Measurements from ENCODE around the gene PLEKHM1.
"Not testable (repeated sequence)": the region's sequence is repeated elsewhere in the genome, so short reads cannot be mapped to it uniquely, and the experiment has no call there.

The PLEKHM1 gene

DNA sequence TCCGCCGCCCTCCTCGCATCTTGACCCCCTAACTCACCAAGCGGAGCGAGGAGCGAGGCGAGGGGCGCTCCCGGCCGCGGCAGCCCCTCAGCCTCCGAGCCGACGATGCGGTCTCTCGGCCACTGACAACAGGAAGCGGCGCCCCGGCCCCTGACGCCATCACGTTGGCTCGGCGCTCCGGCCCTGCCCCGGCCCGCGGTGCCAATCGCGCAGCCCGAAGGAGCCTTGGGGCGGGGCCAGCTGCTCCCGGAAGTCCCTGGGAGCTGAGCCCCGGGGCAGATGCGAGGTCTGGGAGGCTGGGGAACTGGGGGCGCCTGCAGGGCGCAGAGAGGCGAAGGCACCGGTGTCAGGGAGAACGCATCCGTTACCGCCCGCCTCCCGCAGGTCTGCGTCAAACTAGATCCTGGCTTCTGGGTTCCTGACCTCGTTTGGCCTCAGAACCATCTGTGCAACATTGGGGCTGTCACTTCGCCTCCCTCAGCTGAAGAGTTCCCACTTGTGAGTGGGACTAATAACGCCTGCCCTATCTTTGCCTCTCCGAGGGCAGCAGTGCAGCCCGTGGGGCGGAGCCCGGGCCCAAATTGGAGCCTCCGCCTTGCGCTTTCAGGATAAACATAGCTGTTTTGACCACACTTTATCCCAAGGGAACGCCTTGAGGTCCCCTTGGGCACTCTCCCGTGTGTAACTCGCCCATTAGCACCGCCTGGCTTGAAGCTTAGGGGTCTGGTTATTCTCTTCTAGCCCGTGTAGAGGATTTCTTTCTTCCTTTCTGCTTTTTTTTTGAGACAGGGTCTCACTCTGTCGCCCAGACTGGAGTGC lies at the start of gene PLEKHM1:
Gene PLEKHM1, minus strand, starts transcription at position 107 of the 819 bp plus-strand sequence. CDS start 8,237 bp downstream, outside the sequence.
- H3K36me3 ChIP-seq (ENCODE audit: control insufficient read depth in 2 of 2, insufficient read depth in 2 of 2, low read length in 2 of 2); H3K27me3 ChIP-seq (ENCODE audit: control insufficient read depth in 2 of 2, insufficient read depth in 2 of 2, low read length in 2 of 2); H3K4me1 ChIP-seq (ENCODE audit: control insufficient read depth in 2 of 2, insufficient read depth in 2 of 2, low read length in 2 of 2); H3K9me3 ChIP-seq (ENCODE audit: control insufficient read depth in 2 of 2, low read length in 2 of 2): not testable (repeated sequence)
- peak within 1 kb of the TSS; percentile 76 to 79 for H3K27ac ChIP-seq (ENCODE audit: low read depth in 2 of 2, low read length in 2 of 2)
- peak within 1 kb of the TSS; percentile 64 to 69 for H3K4me3 ChIP-seq (ENCODE audit: low read length in 2 of 2)
- peak within 1 kb of the TSS; percentile 72 to 83 for H3K9ac ChIP-seq (ENCODE audit: low read depth in 1 of 2, low read length in 2 of 2)

DNA sequence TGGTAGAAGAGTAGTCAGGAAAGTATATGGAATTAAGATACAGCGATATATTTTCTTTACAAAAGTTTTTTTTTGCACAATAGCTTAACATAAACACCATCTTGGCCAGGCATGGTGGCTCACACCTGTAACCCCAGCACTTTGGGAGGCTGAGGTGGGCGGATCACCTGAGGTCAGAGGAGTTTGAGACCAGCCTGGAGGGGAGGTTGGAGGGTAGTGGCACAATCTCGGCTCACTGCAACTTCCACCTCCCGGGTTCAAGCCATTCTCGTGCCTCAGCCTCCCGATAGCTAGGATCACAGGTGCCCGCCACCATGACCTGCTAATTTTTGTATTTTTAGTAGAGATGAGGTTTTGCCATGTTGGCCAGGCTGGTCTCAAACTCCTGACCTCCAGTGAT lies 47.6 kb upstream of the PLEKHM1 start:
- not testable (repeated sequence) for H3K9ac ChIP-seq (ENCODE audit: low read depth in 1 of 2, low read length in 2 of 2); H3K27me3 ChIP-seq (ENCODE audit: control insufficient read depth in 2 of 2, insufficient read depth in 2 of 2, low read length in 2 of 2); H3K27ac ChIP-seq (ENCODE audit: low read depth in 2 of 2, low read length in 2 of 2); H3K4me1 ChIP-seq (ENCODE audit: control insufficient read depth in 2 of 2, insufficient read depth in 2 of 2, low read length in 2 of 2); H3K4me3 ChIP-seq (ENCODE audit: low read length in 2 of 2); H3K36me3 ChIP-seq (ENCODE audit: control insufficient read depth in 2 of 2, insufficient read depth in 2 of 2, low read length in 2 of 2); H3K9me3 ChIP-seq (ENCODE audit: control insufficient read depth in 2 of 2, low read length in 2 of 2)

- not testable (repeated sequence) for H3K36me3 ChIP-seq (ENCODE audit: control insufficient read depth in 2 of 2, insufficient read depth in 2 of 2, low read length in 2 of 2); H3K27ac ChIP-seq (ENCODE audit: low read depth in 2 of 2, low read length in 2 of 2); H3K9ac ChIP-seq (ENCODE audit: low read depth in 1 of 2, low read length in 2 of 2); H3K27me3 ChIP-seq (ENCODE audit: control insufficient read depth in 2 of 2, insufficient read depth in 2 of 2, low read length in 2 of 2); H3K4me1 ChIP-seq (ENCODE audit: control insufficient read depth in 2 of 2, insufficient read depth in 2 of 2, low read length in 2 of 2); H3K4me3 ChIP-seq (ENCODE audit: low read length in 2 of 2); H3K9me3 ChIP-seq (ENCODE audit: control insufficient read depth in 2 of 2, low read length in 2 of 2)
Observed at GRCh38 chr17:45506072-45506471, 15.6 kb upstream of the PLEKHM1 start.

DNA sequence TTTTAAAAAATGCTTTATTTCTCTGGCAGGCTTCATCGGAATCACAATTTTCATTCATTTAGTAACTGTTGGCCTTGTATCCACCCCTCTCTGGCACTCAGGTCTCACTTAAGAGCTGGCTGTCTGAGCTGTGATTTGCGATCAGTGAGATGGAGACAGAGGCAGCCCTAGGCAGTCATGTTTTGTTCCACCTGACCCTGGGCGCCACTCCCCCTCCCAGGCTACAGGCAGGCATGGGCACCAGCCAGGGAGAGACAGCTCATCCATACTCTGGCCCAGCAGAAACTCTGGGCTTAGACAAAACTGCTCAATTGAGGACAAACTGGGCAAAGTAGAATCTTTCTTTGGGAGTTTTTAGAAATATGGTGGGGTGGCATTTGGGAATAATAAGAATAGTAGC lies 14.7 kb upstream of the PLEKHM1 start:
- not testable (repeated sequence) for H3K9ac ChIP-seq (ENCODE audit: low read depth in 1 of 2, low read length in 2 of 2); H3K9me3 ChIP-seq (ENCODE audit: control insufficient read depth in 2 of 2, low read length in 2 of 2); H3K4me3 ChIP-seq (ENCODE audit: low read length in 2 of 2); H3K27me3 ChIP-seq (ENCODE audit: control insufficient read depth in 2 of 2, insufficient read depth in 2 of 2, low read length in 2 of 2); H3K4me1 ChIP-seq (ENCODE audit: control insufficient read depth in 2 of 2, insufficient read depth in 2 of 2, low read length in 2 of 2); H3K36me3 ChIP-seq (ENCODE audit: control insufficient read depth in 2 of 2, insufficient read depth in 2 of 2, low read length in 2 of 2); H3K27ac ChIP-seq (ENCODE audit: low read depth in 2 of 2, low read length in 2 of 2)

GRCh38 chr17:45501092-45501707 lies 10.7 kb upstream of the PLEKHM1 start:
- H3K9ac ChIP-seq (ENCODE audit: low read depth in 1 of 2, low read length in 2 of 2); H3K4me3 ChIP-seq (ENCODE audit: low read length in 2 of 2); H3K27me3 ChIP-seq (ENCODE audit: control insufficient read depth in 2 of 2, insufficient read depth in 2 of 2, low read length in 2 of 2): not testable (repeated sequence)

GRCh38 chr17:45500478-45500877 lies 10.0 kb upstream of the PLEKHM1 start:
- H3K4me3 ChIP-seq (ENCODE audit: low read length in 2 of 2); H3K4me1 ChIP-seq (ENCODE audit: control insufficient read depth in 2 of 2, insufficient read depth in 2 of 2, low read length in 2 of 2); H3K9me3 ChIP-seq (ENCODE audit: control insufficient read depth in 2 of 2, low read length in 2 of 2); H3K9ac ChIP-seq (ENCODE audit: low read depth in 1 of 2, low read length in 2 of 2); H3K36me3 ChIP-seq (ENCODE audit: control insufficient read depth in 2 of 2, insufficient read depth in 2 of 2, low read length in 2 of 2); H3K27ac ChIP-seq (ENCODE audit: low read depth in 2 of 2, low read length in 2 of 2); H3K27me3 ChIP-seq (ENCODE audit: control insufficient read depth in 2 of 2, insufficient read depth in 2 of 2, low read length in 2 of 2): not testable (repeated sequence)

More at GRCh38 chr17:45501092-45501707, 10.7 kb upstream of the PLEKHM1 start:
- H3K27ac ChIP-seq (ENCODE audit: low read depth in 2 of 2, low read length in 2 of 2); H3K36me3 ChIP-seq (ENCODE audit: control insufficient read depth in 2 of 2, insufficient read depth in 2 of 2, low read length in 2 of 2); H3K4me1 ChIP-seq (ENCODE audit: control insufficient read depth in 2 of 2, insufficient read depth in 2 of 2, low read length in 2 of 2); H3K9me3 ChIP-seq (ENCODE audit: control insufficient read depth in 2 of 2, low read length in 2 of 2): not testable (repeated sequence)

DNA sequence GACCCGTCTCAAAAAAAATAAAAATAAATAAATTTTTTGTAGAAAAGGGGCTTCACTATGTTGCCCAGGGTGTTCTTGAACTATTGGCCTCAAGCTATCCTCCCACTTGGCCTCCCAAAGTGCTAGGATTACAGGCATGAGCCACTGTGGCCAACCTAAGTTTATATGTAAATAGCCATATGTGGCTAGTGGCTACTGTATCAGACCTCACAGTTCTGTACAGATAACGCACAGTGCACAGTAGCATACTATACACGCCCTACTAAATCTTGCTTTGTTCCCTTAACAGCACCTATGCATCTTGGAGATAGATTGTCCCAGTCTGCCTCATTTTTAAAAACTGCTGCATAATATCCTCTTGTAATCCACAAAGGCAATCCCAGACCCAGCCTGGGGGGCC lies 8.7 kb upstream of the PLEKHM1 start:
- not testable (repeated sequence) for H3K4me1 ChIP-seq (ENCODE audit: control insufficient read depth in 2 of 2, insufficient read depth in 2 of 2, low read length in 2 of 2); H3K4me3 ChIP-seq (ENCODE audit: low read length in 2 of 2); H3K27me3 ChIP-seq (ENCODE audit: control insufficient read depth in 2 of 2, insufficient read depth in 2 of 2, low read length in 2 of 2); H3K36me3 ChIP-seq (ENCODE audit: control insufficient read depth in 2 of 2, insufficient read depth in 2 of 2, low read length in 2 of 2); H3K9me3 ChIP-seq (ENCODE audit: control insufficient read depth in 2 of 2, low read length in 2 of 2); H3K27ac ChIP-seq (ENCODE audit: low read depth in 2 of 2, low read length in 2 of 2); H3K9ac ChIP-seq (ENCODE audit: low read depth in 1 of 2, low read length in 2 of 2)

- not testable (repeated sequence) for H3K4me3 ChIP-seq (ENCODE audit: low read length in 2 of 2); H3K27me3 ChIP-seq (ENCODE audit: control insufficient read depth in 2 of 2, insufficient read depth in 2 of 2, low read length in 2 of 2); H3K9me3 ChIP-seq (ENCODE audit: control insufficient read depth in 2 of 2, low read length in 2 of 2); H3K27ac ChIP-seq (ENCODE audit: low read depth in 2 of 2, low read length in 2 of 2); H3K9ac ChIP-seq (ENCODE audit: low read depth in 1 of 2, low read length in 2 of 2); H3K36me3 ChIP-seq (ENCODE audit: control insufficient read depth in 2 of 2, insufficient read depth in 2 of 2, low read length in 2 of 2); H3K4me1 ChIP-seq (ENCODE audit: control insufficient read depth in 2 of 2, insufficient read depth in 2 of 2, low read length in 2 of 2)
Observed at GRCh38 chr17:45498377-45498776, 7.9 kb upstream of the PLEKHM1 start.

- H3K36me3 ChIP-seq (ENCODE audit: control insufficient read depth in 2 of 2, insufficient read depth in 2 of 2, low read length in 2 of 2); H3K27ac ChIP-seq (ENCODE audit: low read depth in 2 of 2, low read length in 2 of 2); H3K9ac ChIP-seq (ENCODE audit: low read depth in 1 of 2, low read length in 2 of 2); H3K4me1 ChIP-seq (ENCODE audit: control insufficient read depth in 2 of 2, insufficient read depth in 2 of 2, low read length in 2 of 2); H3K4me3 ChIP-seq (ENCODE audit: low read length in 2 of 2); H3K9me3 ChIP-seq (ENCODE audit: control insufficient read depth in 2 of 2, low read length in 2 of 2); H3K27me3 ChIP-seq (ENCODE audit: control insufficient read depth in 2 of 2, insufficient read depth in 2 of 2, low read length in 2 of 2): not testable (repeated sequence)
Observed at GRCh38 chr17:45497449-45497848, 6.9 kb upstream of the PLEKHM1 start.

- H3K36me3 ChIP-seq (ENCODE audit: control insufficient read depth in 2 of 2, insufficient read depth in 2 of 2, low read length in 2 of 2): not testable (repeated sequence)
Observed at GRCh38 chr17:45496507-45496906, 6.0 kb upstream of the PLEKHM1 start.

More at GRCh38 chr17:45496507-45496906, 6.0 kb upstream of the PLEKHM1 start:
- not testable (repeated sequence) for H3K9me3 ChIP-seq (ENCODE audit: control insufficient read depth in 2 of 2, low read length in 2 of 2); H3K27me3 ChIP-seq (ENCODE audit: control insufficient read depth in 2 of 2, insufficient read depth in 2 of 2, low read length in 2 of 2); H3K4me1 ChIP-seq (ENCODE audit: control insufficient read depth in 2 of 2, insufficient read depth in 2 of 2, low read length in 2 of 2); H3K4me3 ChIP-seq (ENCODE audit: low read length in 2 of 2); H3K27ac ChIP-seq (ENCODE audit: low read depth in 2 of 2, low read length in 2 of 2); H3K9ac ChIP-seq (ENCODE audit: low read depth in 1 of 2, low read length in 2 of 2)

All from mucosa of rectum (tissue), 2 donors.